NCI-H1930 (cell line): ENCODE results near the gene MICAL3.
"Not testable (repeated sequence)": the region's sequence is repeated elsewhere in the genome, so short reads cannot be mapped to it uniquely, and the experiment has no call there.

ENCODE experiments used
- DNase-seq, 2 experiments: peaks; one replicate each; lab custom pipeline; 2025; lab: John Stamatoyannopoulos, UW

The MICAL3 gene

GRCh38 chr22:17764036-17764435, 260.3 kb downstream of the MICAL3 start:
- no peak for DNase-seq

- DNase-seq, result not testable (repeated sequence)
Measured at GRCh38 chr22:17763442-17763841, 260.9 kb downstream of the MICAL3 start.

- DNase-seq, result no peak
Measured at GRCh38 chr22:17761138-17761488, 263.2 kb downstream of the MICAL3 start.

- DNase-seq, result no peak
Measured at GRCh38 chr22:17754233-17754925, 270.0 kb downstream of the MICAL3 start.

GRCh38 chr22:17753401-17753989, 270.9 kb downstream of the MICAL3 start:
- DNase-seq, result no peak

GRCh38 chr22:17751596-17751995, 272.8 kb downstream of the MICAL3 start:
- no peak for DNase-seq

GRCh38 chr22:17749605-17750395, 274.6 kb downstream of the MICAL3 start:
- no peak for DNase-seq

GRCh38 chr22:17748555-17749353, 275.6 kb downstream of the MICAL3 start:
- no peak for DNase-seq

GRCh38 chr22:17746916-17747315, 277.4 kb downstream of the MICAL3 start:
- no peak for DNase-seq

- DNase-seq, result no peak
Measured at GRCh38 chr22:17744430-17744829, 279.9 kb downstream of the MICAL3 start.

- DNase-seq, result no peak
Measured at GRCh38 chr22:17743661-17744411, 280.5 kb downstream of the MICAL3 start.

- peak; percentile 62 to 66 for DNase-seq
Measured at GRCh38 chr22:17742527-17742902, 281.8 kb downstream of the MICAL3 start.

GRCh38 chr22:17741866-17742526, 282.4 kb downstream of the MICAL3 start:
- DNase-seq, result no peak

- DNase-seq, result no peak
Measured at GRCh38 chr22:17739196-17739975, 285.0 kb downstream of the MICAL3 start.

- DNase-seq, result no peak
Measured at GRCh38 chr22:17738386-17739128, 285.8 kb downstream of the MICAL3 start.
